Kidney capillary endothelial cell (primary cell): ENCODE results near the gene OSBP2.
"Not testable (repeated sequence)": the region's sequence is repeated elsewhere in the genome, so short reads cannot be mapped to it uniquely, and the experiment has no call there.

ENCODE experiments used
- DNase-seq: peaks from one replicate; pipeline ENCODE4 v3.0.0-alpha.2; 2018; ENCODE audit warnings: low spot score

The OSBP2 gene

DNA sequence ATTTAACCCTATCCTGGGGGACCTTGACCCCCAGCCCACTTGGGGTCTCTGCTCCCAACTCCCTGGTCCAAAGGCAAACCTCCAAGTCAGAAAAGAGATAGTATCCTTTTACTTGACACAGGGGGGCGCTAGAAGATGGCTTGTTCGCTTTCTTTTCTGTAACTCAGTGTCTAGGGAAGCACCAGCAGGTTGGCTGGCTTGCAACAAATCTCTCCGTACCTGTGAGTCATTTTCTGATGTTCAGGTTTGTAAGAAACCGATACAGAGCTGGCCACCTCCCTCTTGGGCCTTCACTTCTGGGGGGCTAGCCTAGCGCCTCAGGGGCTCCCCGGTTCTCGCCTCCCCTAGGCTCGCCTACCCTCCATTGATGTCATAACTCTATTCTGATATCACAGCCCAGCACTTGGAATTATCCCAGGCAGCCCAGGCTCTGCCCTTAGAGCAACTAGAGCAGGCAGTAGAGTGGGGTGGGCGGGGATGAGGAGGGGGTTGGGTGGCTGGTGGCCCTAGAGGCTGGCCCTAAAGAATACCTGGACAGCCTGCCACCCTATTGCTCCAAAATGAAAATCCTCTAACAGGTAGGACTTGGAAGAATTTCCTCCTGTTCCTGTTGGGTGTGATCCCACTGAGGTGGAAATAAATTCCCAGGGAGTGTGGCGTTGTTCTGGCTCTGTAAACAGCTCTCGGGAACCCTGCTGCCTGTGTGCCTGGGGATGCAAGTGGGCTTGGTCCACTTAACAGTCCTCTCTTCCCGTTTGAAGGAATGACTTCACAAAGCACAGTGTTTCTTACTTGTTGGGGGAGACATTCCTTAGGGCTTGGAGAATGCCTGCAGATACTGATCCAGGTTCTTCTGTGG lies 69.4 kb downstream of the OSBP2 start:
- peak; percentile 77 for DNase-seq

- DNase-seq, result no peak
Measured at GRCh38 chr22:30767661-30768060, 73.0 kb downstream of the OSBP2 start.

- no peak for DNase-seq
Measured at GRCh38 chr22:30770716-30771115, 76.0 kb downstream of the OSBP2 start.

GRCh38 chr22:30773919-30774318 lies 79.2 kb downstream of the OSBP2 start:
- no peak for DNase-seq

DNA sequence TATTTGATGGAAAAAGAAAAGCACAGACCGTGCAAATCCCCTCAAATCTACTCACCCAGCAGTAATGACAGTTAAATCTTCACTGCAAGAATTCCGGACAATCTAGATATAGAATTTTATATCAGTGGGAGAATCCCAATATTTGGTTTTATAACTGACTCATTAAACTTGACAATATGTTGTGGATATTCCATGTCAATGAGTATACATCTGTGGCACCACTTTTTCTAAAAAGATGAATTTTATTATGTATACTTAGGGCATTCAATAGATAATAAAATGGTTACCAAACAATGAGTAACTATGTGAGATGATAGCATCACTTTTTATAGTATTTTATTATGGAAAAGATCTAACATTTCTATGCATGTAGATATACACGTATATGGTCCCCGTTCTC lies 79.9 kb downstream of the OSBP2 start:
- no peak for DNase-seq

DNA sequence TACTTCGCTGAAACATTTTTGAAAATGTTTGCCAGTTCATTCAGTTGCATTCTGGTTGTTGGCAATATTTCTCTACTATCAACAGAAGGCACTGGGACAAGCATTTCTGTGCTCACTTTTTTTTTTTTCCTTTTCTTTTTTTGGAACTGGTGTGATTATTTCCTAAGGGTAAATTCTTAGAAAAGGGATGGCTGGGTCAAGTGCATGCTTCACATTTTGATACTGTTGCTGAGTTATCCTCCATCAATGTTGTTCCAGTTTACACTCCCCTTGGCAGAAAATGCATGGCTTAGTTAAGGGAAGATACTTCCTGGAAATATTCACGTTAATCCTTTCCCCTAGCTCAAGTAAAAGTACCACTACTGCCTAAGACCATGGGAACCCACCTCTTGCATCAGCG lies 81.8 kb downstream of the OSBP2 start:
- no peak for DNase-seq

DNA sequence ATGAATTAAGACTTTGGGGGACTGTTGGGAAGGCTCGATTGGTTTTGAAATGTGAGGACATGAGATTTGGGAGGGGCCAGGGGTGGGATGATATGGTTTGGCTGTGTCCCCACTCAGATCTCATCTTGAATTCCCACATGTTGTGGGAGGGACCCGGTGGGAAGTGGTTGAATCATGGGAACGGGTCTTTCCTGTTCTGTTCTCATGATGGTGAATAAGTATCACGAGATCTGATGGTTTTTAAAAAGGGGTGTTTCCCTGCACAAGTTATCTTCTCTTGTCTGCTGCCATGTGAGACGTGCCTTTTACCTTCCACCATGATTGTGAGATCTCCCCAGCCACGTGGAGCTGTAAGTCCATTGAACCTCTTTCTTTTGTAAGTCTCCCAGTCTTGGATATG lies 82.5 kb downstream of the OSBP2 start:
- not testable (repeated sequence) for DNase-seq

DNA sequence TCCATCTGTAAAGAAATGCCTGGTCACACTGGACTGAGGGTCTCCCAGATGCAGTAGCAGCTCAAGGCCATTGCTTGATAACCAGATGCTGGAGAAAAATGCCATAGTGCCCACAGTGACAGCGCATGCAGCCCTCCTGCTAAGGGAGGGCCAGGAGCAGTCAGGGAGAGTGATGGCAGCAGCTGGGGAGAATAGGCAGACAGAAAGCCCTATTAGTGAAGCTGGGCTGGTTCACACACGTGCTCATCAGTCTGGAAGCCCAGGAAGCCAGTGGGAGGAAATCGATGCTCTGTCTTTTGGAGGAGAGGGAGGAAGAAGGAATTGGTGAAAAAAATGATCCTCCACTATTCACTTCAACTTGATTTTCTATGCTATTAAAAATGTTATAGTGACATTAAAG lies 82.9 kb downstream of the OSBP2 start:
- DNase-seq, result no peak

- no peak for DNase-seq
Measured at GRCh38 chr22:30778261-30778660, 83.6 kb downstream of the OSBP2 start.

DNA sequence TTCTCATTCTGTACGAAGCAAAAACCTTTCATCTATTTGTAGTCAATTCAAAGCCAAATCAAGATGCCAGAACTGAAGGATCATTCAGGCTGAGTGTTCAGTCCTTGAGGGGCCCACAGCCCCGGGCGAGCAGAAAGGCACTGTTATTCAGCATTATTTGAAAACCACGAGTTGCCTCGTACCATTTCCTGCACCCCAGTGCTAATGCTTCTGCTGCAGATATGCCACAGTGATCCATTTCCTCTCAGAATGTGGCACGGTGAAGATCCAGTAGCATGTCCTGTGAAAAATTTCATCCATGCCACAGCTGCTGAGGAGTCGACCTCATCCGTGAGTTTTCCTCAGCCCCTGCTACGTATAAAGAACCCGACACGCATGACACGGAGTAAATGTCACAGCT lies 85.4 kb downstream of the OSBP2 start:
- no peak for DNase-seq

GRCh38 chr22:30781271-30781875 lies 86.7 kb downstream of the OSBP2 start:
- DNase-seq, result no peak

DNA sequence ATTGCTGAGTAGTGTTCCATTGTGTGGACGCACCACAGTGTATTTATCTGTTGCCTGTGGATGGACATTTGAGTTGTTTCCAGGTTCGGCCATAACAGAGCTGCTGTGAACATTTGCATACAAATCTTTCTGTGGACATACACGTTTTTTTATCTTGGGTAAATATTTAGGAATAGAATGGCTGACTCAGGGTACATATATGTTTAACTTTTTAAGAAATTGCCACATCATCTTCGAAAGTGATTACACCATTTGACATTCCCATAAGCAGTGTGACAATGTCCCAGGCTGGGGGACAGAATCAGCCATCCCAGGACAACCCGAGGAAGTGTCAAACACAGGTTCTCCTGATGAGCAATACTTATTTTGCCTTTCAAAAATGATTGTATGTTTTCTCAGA lies 87.9 kb downstream of the OSBP2 start:
- DNase-seq, result no peak

DNA sequence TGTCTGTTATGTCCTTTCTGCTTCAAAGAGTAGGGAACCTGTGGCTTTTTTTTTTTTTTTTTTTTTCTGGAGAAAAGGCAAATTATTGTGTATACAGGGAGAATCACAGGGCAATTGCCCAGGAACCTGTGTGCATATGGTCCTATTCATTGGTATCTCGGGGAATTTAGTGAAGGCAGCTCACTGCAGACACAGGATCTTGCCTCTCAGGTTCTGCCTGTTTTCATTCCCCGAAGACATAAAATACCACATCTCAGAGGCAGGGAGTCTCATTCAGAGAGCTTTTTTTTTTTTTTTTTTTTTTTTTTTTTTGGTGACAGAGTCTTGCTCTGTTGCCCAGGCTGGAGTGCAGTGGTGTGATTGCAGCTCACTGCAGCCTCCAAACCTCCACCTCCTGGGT lies 88.3 kb downstream of the OSBP2 start:
- DNase-seq, result no peak

DNA sequence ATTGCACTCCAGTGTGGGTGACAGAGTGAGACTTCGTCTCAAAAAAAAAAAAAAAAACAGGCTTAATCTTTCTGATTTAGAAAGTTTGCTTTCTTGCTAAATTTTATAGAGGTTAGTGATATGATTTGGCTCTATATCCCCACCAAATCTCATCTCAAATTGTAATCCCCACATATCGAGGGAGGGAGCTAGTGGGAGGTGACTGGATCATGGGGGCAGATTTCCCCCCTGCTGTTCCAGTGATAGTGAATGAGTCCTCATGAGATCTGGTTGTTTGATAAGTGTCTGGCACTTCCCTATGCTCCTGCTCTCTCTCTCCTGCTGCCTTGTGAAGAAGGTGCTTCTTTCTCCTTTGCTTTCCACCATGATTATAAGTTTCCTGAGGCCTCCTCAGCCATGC lies 90.9 kb downstream of the OSBP2 start:
- no peak for DNase-seq

DNA sequence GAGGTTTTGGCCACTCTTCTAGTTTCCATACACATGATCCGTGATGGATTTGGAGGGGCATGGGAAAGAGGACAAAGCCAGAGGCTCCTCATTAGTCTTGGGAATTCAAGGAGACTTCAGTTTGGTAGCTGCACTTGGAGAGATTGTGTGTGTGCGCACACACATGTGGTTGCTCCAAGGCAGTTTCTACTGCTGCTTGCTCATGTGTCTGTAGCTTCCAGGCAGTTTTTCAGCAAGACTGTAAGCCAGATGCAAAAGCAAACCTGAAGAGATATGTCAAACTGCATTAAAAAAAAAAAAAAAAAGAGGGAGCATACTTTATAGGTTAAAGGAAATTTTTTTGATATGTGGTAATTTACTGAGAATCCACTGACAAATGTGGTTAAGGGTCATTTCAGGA lies 95.7 kb downstream of the OSBP2 start:
- DNase-seq, result no peak

DNA sequence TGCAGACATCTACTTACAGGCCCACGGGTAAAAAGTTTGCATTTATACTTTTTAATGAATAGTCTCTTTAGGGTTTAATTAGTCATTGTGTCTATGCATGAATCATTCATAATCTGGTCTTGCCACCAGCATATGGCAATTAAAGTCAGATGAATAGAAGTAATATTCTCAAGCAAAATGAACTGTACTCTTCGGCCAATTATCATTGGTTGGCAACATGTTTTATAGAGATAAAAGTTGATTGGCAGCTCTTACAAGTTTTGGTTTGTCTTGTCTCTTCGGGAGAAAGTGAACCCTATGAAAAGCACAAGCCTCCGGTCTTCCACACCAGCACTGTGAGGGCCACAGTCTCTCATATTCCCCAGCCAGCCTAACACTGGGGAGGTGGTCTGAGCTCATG lies 97.8 kb downstream of the OSBP2 start:
- no peak for DNase-seq

GRCh38 chr22:30795118-30795517 lies 100.4 kb downstream of the OSBP2 start:
- no peak for DNase-seq

- no peak for DNase-seq
Measured at GRCh38 chr22:30801695-30802094, 107.0 kb downstream of the OSBP2 start.

- DNase-seq, result peak; percentile 91
Measured at GRCh38 chr22:30802202-30803166, 107.8 kb downstream of the OSBP2 start.

DNA sequence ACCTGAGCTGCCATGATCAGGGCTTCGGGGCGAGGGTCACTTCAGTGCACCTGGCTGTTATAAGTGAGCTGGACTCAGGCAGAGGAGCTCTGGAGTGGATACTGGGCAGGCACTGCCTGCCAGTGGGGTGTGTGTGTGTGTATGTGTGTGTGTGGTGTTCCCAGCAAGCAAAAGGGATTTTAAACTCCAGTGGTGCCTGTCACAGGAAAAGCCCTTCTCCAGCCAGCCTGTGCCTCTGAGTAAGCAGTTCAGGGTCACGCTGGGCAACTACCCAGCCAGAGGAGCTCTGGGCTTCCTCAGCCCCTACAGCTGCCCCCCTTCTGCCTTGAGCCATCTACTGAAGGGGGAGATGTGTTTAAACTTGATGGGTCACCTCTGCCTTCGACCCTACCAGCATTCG lies 109.0 kb downstream of the OSBP2 start:
- DNase-seq, result no peak

- DNase-seq, result peak; percentile 22
Measured at GRCh38 chr22:30804626-30805025, 110.0 kb downstream of the OSBP2 start.

DNA sequence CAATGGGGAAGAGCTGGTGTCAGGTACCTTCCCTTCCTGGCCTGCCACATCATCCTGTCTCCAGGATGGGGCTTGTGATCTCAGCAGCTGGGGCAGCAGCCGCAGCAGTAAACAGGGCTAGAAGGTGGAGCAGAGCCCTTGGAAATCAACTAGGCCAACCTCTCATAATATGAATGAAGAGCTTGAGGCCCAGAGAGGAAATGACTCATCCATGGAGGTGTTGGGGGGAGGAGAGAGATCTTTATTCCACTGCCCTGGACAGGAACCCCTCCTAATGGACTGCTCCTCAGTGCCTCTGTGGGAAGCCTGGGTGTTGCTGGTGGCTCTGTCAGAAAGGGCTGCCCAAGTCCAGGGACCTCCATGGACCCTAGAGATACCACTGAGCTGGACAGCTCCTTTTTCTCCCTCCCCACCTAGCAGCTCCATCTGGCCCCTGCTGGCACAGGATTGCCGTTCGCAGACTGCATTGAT lies 111.8 kb downstream of the OSBP2 start:
- DNase-seq, result peak; percentile 87
